Neural progenitor cell (in vitro differentiated cells): Measurements from ENCODE around the gene ZFHX3. TPM values are rescaled to one million over a fixed set of nuclear protein-coding genes. Genes with fewer than 3 reads are reported as not detected.

Experiments
- DNase-seq: peaks from one replicate; pipeline ENCODE4 v3.0.0-alpha.2; 2016; ENCODE audit warnings: low spot score
- H2AFZ ChIP-seq: fragments of 200-600 bp; sonication (generic); replicated peaks from 2 replicates; pipeline ENCODE4 v1.6.1; 2016; ENCODE audit warnings: antibody characterized with exemption
- H3F3A ChIP-seq: fragments of 200-600 bp; sonication (generic); 2 replicates; pipeline ENCODE4 v1.6.1; 2016; ENCODE audit warnings: antibody characterized with exemption, low read depth
- H3K27ac ChIP-seq: fragments of 200-600 bp; sonication (generic); 2 replicates; pipeline ENCODE4 v1.5.1; 2016; ENCODE audit warnings: mild to moderate bottlenecking
- H3K27me3 ChIP-seq: fragments of 200-600 bp; sonication (generic); 2 replicates; pipeline ENCODE4 v1.6.1; 2016; ENCODE audit warnings: mild to moderate bottlenecking, moderate library complexity
- H3K36me3 ChIP-seq: fragments of 200-600 bp; sonication (generic); 2 replicates; pipeline ENCODE4 v1.5.1; 2016
- H3K4me1 ChIP-seq: fragments of 200-600 bp; sonication (generic); 2 replicates; pipeline ENCODE4 v1.6.1; 2016; ENCODE audit warnings: mixed run types
- H3K4me2 ChIP-seq: fragments of 200-600 bp; sonication (generic); 2 replicates; pipeline ENCODE4 v1.6.1; 2016
- H3K4me3 ChIP-seq: fragments of 200-600 bp; sonication (generic); 2 replicates; pipeline ENCODE4 v1.5.1; 2016
- H3K79me2 ChIP-seq: fragments of 200-600 bp; sonication (generic); 2 replicates; pipeline ENCODE4 v1.6.1; 2016; ENCODE audit warnings: low read depth
- H3K9ac ChIP-seq: fragments of 200-600 bp; sonication (generic); 2 replicates; pipeline ENCODE4 v1.6.1; 2016
- H3K9me3 ChIP-seq: fragments of 200-600 bp; sonication (generic); 2 replicates; pipeline ENCODE4 v1.5.1; 2016; ENCODE audit warnings: low read depth
- H4K20me1 ChIP-seq: fragments of 200-600 bp; sonication (generic); 2 replicates; pipeline ENCODE4 v1.6.1; 2016; ENCODE audit warnings: low read depth
- H3K27ac Mint-ChIP-seq: 3 replicates; pipeline ENCODE4 v1.8.0; 2021; ENCODE audit warnings: mixed read lengths
- H3K27me3 Mint-ChIP-seq: 2 replicates; pipeline ENCODE4 v1.8.0; 2022; ENCODE audit warnings: low read depth, mild to moderate bottlenecking, inconsistent platforms, moderate library complexity, mixed read lengths; ENCODE audit not compliant: insufficient read depth
- H3K36me3 Mint-ChIP-seq: 3 replicates; pipeline ENCODE4 v1.8.0; 2021; ENCODE audit warnings: mixed read lengths
- H3K4me1 Mint-ChIP-seq: 3 replicates; pipeline ENCODE4 v1.8.0; 2021; ENCODE audit warnings: mixed read lengths
- H3K4me3 Mint-ChIP-seq: 3 replicates; pipeline ENCODE4 v1.8.0; 2021; ENCODE audit warnings: mild to moderate bottlenecking, moderate library complexity, mixed read lengths
- H3K9me3 Mint-ChIP-seq: 3 replicates; pipeline ENCODE4 v1.8.0; 2020; ENCODE audit warnings: mixed read lengths
- CTCF ChIP-seq: fragments of 200-600 bp; sonication (generic); IDR thresholded peaks from 2 replicates; pipeline ENCODE4 v1.5.1; 2017; ENCODE audit warnings: antibody characterized with exemption, mild to moderate bottlenecking
- EZH2 ChIP-seq: fragments of 200-600 bp; sonication (generic); IDR thresholded peaks from 2 replicates; pipeline ENCODE4 v1.6.1; 2017; ENCODE audit warnings: antibody characterized with exemption, mild to moderate bottlenecking, moderate library complexity
- EZH2phosphoT487 ChIP-seq: fragments of 200-600 bp; sonication (generic); IDR thresholded peaks from 2 replicates; pipeline ENCODE4 v1.6.1; 2017; ENCODE audit warnings: antibody characterized with exemption
- total RNA-seq: library from RNA; depleted of rRNA; stranded (reverse); fragments of >200 nt; gene quantifications from 2 replicates; pipeline ENCODE4 v1.2.3, GENCODE V29; 2015; ENCODE audit warnings: low replicate concordance

The ZFHX3 gene
- total RNA-seq, 1 donor from 2014 or later: 2.4 TPM

- Mint-ChIP-seq H3K4me3 (no peak overlapping the region), H3K36me3 (peaks cover 4% of the 10 kb centered on the region), H3K27ac (no peak overlapping the region), H3K9me3 (no peaks in the 10 kb centered on the region), H3K27me3 (peaks cover 10% of the 10 kb centered on the region), H3K4me1 (peaks cover 80% of the 10 kb centered on the region)
- Histone ChIP-seq H3K9ac (no peak overlapping the region), H3K27me3 (no peaks in the 10 kb centered on the region), H3K4me2 (no peak overlapping the region), H3K9me3 (no peaks in the 10 kb centered on the region), H2AFZ (no peak overlapping the region), H3F3A (peaks cover 25% of the 10 kb centered on the region), H3K79me2 (no peaks in the 10 kb centered on the region), H3K36me3 (no peaks in the 10 kb centered on the region), H4K20me1 (peaks cover 8% of the 10 kb centered on the region), H3K27ac (no peak overlapping the region), H3K4me1 (peaks cover 41% of the 10 kb centered on the region), H3K4me3 (no peak overlapping the region)
- TF ChIP-seq EZH2phosphoT487: no peak
- TF ChIP-seq EZH2: no peak
- TF ChIP-seq CTCF: no peak
- no peak for DNase-seq
Observed at GRCh38 chr16:72845322-72846020, 202.5 kb downstream of the ZFHX3 start.

GRCh38 chr16:72844225-72844920, 203.6 kb downstream of the ZFHX3 start:
- Histone ChIP-seq H4K20me1 (peaks cover 8% of the 10 kb centered on the region), H3K4me1 (peaks cover 40% of the 10 kb centered on the region)
- DNase-seq: peak; percentile 43

GRCh38 chr16:72841506-72841905, 206.4 kb downstream of the ZFHX3 start:
- H3K27ac Mint-ChIP-seq: no peak overlapping the region
- H3K27me3 ChIP-seq: no peaks in the 10 kb centered on the region
- no peak overlapping the region for H2AFZ ChIP-seq
- H3K27me3 Mint-ChIP-seq: peaks cover 5% of the 10 kb centered on the region
- peaks cover 33% of the 10 kb centered on the region for H3K4me1 ChIP-seq
- no peak overlapping the region for H3K4me2 ChIP-seq
- no peak overlapping the region for H3K9ac ChIP-seq
- H3K9me3 ChIP-seq: no peaks in the 10 kb centered on the region
- no peaks in the 10 kb centered on the region for H3K36me3 Mint-ChIP-seq
- H3K36me3 ChIP-seq: no peaks in the 10 kb centered on the region
- no peak for TF ChIP-seq EZH2phosphoT487
- TF ChIP-seq EZH2: no peak
- TF ChIP-seq CTCF: no peak
- peaks cover 76% of the 10 kb centered on the region for H3K4me1 Mint-ChIP-seq
- peaks cover 12% of the 10 kb centered on the region for H3F3A ChIP-seq
- H3K4me3 Mint-ChIP-seq: no peak overlapping the region
- DNase-seq: no peak
- H4K20me1 ChIP-seq: peaks cover 8% of the 10 kb centered on the region
- no peak overlapping the region for H3K4me3 ChIP-seq
- no peaks in the 10 kb centered on the region for H3K79me2 ChIP-seq
- no peak overlapping the region for H3K27ac ChIP-seq
- no peaks in the 10 kb centered on the region for H3K9me3 Mint-ChIP-seq

More at GRCh38 chr16:72844225-72844920, 203.6 kb downstream of the ZFHX3 start:
- H3K4me1 Mint-ChIP-seq: peaks cover 82% of the 10 kb centered on the region
- H3K27me3 Mint-ChIP-seq: peaks cover 8% of the 10 kb centered on the region
- no peaks in the 10 kb centered on the region for H3K9me3 Mint-ChIP-seq
- no peak overlapping the region for H3K9ac ChIP-seq
- no peaks in the 10 kb centered on the region for H3K36me3 ChIP-seq
- H3K27me3 ChIP-seq: no peaks in the 10 kb centered on the region
- TF ChIP-seq EZH2 (no peak), EZH2phosphoT487 (no peak), CTCF (no peak)
- H2AFZ ChIP-seq: no peak overlapping the region
- H3K4me2 ChIP-seq: peak overlapping the region; percentile 36
- peak overlapping the region; percentile 31 for H3K4me3 Mint-ChIP-seq
- H3K27ac ChIP-seq: peak overlapping the region; percentile 70
- peak overlapping the region; percentile 91 for H3K27ac Mint-ChIP-seq
- H3F3A ChIP-seq: peaks cover 25% of the 10 kb centered on the region
- no peaks in the 10 kb centered on the region for H3K36me3 Mint-ChIP-seq
- H3K9me3 ChIP-seq: no peaks in the 10 kb centered on the region
- H3K79me2 ChIP-seq: no peaks in the 10 kb centered on the region
- H3K4me3 ChIP-seq: no peak overlapping the region
